ENCODE data around the gene SLAMF1.

The SLAMF1 gene

DNA sequence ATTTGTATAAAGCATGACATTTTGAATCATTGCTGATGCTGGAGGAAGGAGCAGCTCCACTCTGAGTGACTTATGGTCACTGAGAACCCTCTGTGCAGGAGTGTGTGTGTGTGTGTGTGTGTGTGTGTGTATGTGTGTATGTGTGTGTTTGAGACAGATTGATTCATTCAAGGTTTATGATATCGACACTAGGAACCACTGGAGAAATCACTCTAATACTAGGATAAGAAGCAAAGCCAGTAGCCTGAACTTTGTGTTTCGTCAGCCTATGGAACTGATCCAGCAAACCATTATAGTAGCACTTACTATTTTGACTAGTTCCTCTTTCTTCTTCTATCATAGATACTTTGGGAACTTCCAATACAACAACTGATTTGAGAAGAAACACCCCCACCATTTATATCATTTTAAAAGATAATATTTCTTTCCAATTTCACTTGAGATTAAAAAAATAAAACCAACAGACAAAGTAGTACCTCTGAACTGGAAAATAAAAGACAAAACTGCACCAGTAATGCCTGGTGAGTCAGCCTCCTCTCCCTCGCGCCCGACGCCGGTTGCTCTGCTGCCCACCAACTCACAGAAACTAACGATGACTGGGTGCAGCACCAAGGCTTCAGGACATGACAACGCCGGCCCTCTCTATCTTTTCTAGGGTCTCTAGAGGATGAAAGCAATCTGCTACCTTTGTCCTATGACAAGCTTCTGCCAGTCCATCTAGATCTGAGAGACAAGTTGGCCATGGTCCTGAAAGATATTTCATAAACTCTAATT lies 20.9 kb downstream of the SLAMF1 start:
- TF ChIP-seq POU2F2 (IDR thresholded peaks at IDR 0.05; ENCODE audit: low read depth, low read length): 0 out of 2 replicates have a peak, but pooled peaks have one; percentile 31
- 0 out of 2 replicates have a peak, but pooled peaks have one; percentile 18 for TF ChIP-seq POLR2A (IDR thresholded peaks at IDR 0.05; ENCODE audit: low read depth, low read length)
- no peak for TF ChIP-seq TAF1 (IDR thresholded peaks at IDR 0.05; ENCODE audit: low read depth, low read length)
- TF ChIP-seq PAX5 (IDR thresholded peaks at IDR 0.05; ENCODE audit: insufficient read depth, low read length, severe bottlenecking): no peak
- peak; percentile 28; the same call in 1 of the 2 replicates for TF ChIP-seq SPI1 (IDR thresholded peaks at IDR 0.05; ENCODE audit: low read depth, low read length)
- TF ChIP-seq POLR2AphosphoS5 (IDR thresholded peaks at IDR 0.05; ENCODE audit: low read depth, low read length): peak; percentile 62
- FAIRE-seq (peak; percentile 86), DNase-seq (ENCODE audit: insufficient read length, low spot score) (no peak)

DNA sequence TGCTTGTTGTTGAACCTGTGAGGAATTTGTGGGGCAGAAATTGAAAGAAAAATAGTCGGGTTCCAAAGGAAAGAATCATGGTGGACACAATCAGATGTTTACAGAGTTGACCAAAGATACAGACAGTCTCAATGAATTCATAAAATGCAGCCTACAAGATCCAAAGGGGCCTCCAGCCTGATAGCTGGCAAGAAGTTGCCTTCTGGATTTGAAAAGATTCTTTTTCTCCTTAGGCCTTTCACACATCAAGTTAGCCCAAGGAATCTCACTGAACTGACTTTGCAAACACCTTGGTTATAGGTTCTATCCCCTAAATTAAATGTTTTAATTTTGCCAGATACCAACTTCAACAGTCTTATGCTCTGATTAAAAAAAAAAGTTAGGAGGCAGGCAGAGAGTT lies 21.5 kb downstream of the SLAMF1 start:
- DNase-seq (ENCODE audit: insufficient read length, low spot score) (no peak), FAIRE-seq (no peak)
- TF ChIP-seq POLR2AphosphoS5 (IDR thresholded peaks at IDR 0.05; ENCODE audit: low read depth, low read length) (peak; percentile 73; the same call in 1 of the 2 replicates), PAX5 (IDR thresholded peaks at IDR 0.05; ENCODE audit: insufficient read depth, low read length, severe bottlenecking) (no peak), POLR2A (IDR thresholded peaks at IDR 0.05; ENCODE audit: low read depth, low read length) (0 out of 2 replicates have a peak, but pooled peaks have one; percentile 10)

DNA sequence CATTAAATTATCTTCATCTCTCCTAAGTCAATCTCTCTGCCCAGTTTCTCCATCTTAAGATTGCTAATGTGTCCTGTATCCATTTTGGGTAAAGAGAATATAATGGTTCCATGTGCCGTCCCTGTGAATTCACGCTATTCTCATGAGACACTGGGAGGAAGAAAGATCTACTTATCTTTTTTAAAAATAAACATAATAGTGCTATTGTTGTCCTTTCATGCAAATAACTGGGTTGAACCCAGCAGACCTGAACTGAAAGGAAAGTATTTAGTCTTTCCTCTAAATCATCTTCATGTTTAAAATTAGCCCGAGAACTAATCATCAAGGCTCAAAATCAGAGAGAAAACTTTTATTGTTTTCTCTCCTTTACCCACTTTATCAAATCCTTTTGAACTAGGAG lies 22.4 kb downstream of the SLAMF1 start:
- TF ChIP-seq POLR2AphosphoS5 (IDR thresholded peaks at IDR 0.05; ENCODE audit: low read depth, low read length): no peak
- TF ChIP-seq TAF1 (IDR thresholded peaks at IDR 0.05; ENCODE audit: low read depth, low read length): no peak
- TF ChIP-seq PAX5 (IDR thresholded peaks at IDR 0.05; ENCODE audit: insufficient read depth, low read length, severe bottlenecking): peak; percentile 81
- TF ChIP-seq POLR2A (IDR thresholded peaks at IDR 0.05; ENCODE audit: low read depth, low read length): no peak
- no peak for TF ChIP-seq SPI1 (IDR thresholded peaks at IDR 0.05; ENCODE audit: low read depth, low read length)
- DNase-seq (ENCODE audit: insufficient read length, low spot score): no peak
- peak; percentile 16 for FAIRE-seq

DNA sequence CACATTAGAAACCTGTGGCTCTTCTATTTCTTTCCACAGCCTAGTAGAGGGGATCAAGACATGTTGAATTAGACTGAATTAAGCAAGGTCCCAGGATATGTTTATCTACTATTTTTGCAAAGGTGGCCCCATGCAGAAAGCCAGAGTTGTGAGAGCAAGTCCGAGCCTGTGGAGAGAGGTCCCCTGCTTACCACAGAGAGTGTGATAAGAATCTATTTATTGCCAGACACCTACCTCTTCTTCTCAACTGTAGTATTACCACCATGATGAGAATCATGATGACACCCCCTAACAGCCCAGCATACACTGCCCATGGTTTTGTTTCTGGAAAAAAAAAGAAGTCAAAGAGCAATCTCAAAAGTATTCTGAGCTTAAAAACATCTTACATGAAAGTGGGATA lies 23.0 kb downstream of the SLAMF1 start:
- no peak for DNase-seq (ENCODE audit: insufficient read length, low spot score)
- no peak for FAIRE-seq
- peak; percentile 30; the same call in 1 of the 2 replicates for TF ChIP-seq POLR2AphosphoS5 (IDR thresholded peaks at IDR 0.05; ENCODE audit: low read depth, low read length)
- TF ChIP-seq SPI1 (IDR thresholded peaks at IDR 0.05; ENCODE audit: low read depth, low read length): no peak

DNA sequence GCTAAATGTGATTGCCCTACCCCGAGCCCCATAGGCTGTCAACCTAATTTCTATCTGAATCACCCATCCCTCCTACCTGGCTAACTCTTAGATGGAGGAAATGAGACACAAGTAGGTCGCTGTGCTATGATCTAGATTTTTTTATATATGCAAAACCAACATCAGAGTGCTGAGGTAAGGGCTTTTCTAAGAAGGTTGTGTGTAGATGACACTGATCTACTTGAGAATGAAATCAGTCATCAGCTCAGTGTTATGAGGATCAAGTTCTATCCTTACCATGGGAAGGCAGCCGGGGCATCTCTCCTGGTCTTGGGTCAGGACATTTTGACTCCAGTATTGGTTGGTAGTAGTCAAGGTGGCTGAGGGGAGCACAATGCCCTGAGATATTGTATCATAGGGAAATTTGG lies 23.6 kb downstream of the SLAMF1 start:
- no peak for DNase-seq (ENCODE audit: insufficient read length, low spot score)
- FAIRE-seq: peak; percentile 95
- 0 out of 2 replicates have a peak, but pooled peaks have one; percentile 20 for TF ChIP-seq SPI1 (IDR thresholded peaks at IDR 0.05; ENCODE audit: low read depth, low read length)
- no peak for TF ChIP-seq PAX5 (IDR thresholded peaks at IDR 0.05; ENCODE audit: insufficient read depth, low read length, severe bottlenecking)
- no peak; the same call in 1 of the 2 replicates for TF ChIP-seq POLR2AphosphoS5 (IDR thresholded peaks at IDR 0.05; ENCODE audit: low read depth, low read length)
- TF ChIP-seq TAF1 (IDR thresholded peaks at IDR 0.05; ENCODE audit: low read depth, low read length): no peak
- peak; percentile 77 for TF ChIP-seq POU2F2 (IDR thresholded peaks at IDR 0.05; ENCODE audit: low read depth, low read length)
- peak; percentile 51; the same call in 1 of the 2 replicates for TF ChIP-seq POLR2A (IDR thresholded peaks at IDR 0.05; ENCODE audit: low read depth, low read length)

DNA sequence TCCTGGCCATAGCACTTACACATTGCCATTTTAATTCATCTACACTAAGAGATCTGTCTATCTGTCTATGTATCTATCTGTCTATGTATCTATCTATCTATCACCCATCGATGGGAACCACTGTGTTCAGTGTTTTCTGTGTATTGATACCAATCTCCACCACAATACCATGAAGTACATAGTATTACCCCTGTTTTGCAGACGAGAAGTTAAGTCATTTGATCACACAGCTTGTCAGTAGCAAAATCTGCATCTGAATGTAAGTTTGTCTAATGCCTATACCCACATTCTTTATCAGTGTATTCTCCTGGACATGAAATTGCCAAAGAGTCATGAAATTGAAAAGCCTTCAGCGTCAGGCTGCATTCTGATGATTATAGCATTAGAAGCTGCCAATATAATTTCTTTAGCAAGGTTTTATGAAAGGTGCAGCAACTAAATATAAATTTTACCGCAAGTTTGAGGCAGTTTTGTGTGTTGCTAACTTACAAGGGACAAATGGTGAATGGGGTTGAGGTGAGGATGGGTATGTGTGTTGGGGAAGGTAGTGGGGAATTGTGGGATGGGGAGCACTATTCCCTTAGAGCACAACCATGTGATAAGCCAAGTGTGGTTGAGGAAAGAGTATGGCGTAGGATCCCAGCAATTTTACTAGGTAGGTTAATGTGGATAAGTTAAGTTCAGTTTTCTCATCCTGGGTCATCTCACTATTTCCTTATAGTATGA lies 24.2 kb downstream of the SLAMF1 start:
- DNase-seq (ENCODE audit: insufficient read length, low spot score): no peak
- TF ChIP-seq POLR2A (IDR thresholded peaks at IDR 0.05; ENCODE audit: low read depth, low read length): peak; percentile 42; the same call in 1 of the 2 replicates
- no peak for TF ChIP-seq SPI1 (IDR thresholded peaks at IDR 0.05; ENCODE audit: low read depth, low read length)
- no peak for FAIRE-seq

DNA sequence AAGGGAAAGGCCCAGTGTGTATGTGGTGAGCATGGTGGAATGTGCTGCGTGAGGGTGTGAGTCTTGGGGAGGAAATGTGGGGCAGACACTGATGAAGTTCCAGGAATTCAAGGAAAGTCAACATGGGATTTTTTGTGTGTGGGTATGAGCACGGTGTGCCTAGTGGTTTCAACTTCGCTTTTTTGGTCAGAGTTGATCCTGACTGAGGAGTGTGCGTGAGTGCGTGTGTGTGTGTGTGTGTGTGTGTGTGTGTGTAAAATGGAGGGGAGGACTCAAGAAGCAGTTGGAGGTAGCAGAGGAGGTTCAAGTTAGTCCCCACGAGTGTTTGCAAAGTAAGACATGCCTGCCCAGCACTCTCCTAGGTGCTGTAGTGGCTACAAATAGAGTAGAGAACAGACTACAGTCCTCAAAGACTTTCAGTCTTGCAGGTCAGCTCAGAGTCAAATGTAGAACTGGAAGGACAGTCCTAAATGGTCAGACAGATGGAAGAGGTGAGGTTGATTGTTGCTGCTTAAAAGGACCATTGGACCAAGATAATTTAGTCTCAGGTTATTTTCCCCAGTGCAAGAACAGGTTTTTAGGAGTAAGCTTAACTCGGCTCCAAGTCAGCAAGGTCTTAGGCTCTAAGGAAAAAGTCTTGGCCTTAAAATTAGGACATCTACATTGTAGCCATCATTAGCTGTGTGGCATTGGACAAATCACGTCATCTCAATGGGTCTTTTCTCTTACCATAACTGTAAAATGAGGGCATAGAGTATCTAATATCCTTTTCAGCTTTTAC lies 25.0 kb downstream of the SLAMF1 start:
- TF ChIP-seq POLR2AphosphoS5 (IDR thresholded peaks at IDR 0.05; ENCODE audit: low read depth, low read length) (peak; percentile 59; the same call in 1 of the 2 replicates), POLR2A (IDR thresholded peaks at IDR 0.05; ENCODE audit: low read depth, low read length) (peak; percentile 50), POU2F2 (IDR thresholded peaks at IDR 0.05; ENCODE audit: low read depth, low read length) (0 out of 2 replicates have a peak, but pooled peaks have one; percentile 30), TAF1 (IDR thresholded peaks at IDR 0.05; ENCODE audit: low read depth, low read length) (no peak)
- FAIRE-seq: peak; percentile 93

DNA sequence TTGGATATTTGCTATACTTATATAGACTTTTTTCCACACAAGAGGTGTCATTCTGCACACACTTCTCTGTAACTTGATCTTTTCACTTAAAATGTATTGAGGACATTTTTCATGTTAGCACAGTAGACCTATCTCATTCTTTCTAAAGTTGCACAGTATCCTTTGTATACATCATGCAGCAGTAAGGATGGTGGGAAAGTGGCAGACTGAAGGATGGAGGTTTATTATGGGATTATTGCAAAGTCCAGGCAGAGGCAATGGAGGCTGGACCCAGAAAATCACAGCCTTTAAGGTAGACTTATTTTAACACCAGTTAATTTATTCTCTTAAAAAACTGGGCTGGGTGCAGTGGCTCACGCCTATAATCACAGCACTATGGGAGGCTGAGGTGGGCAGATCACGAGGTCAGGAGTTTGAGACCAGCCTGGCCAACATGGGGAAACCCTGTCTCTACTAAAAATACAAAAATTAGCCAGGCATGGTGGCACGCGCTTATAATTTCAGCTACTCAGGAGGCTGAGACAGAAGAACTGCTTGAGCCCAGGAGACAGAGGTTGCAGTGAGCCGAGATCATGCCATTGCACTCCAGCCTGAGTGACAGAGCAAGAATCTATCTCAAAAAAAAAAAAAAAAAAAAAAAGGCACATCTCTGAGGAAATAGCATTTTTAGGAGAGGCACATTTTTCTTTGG lies 25.8 kb downstream of the SLAMF1 start:
- FAIRE-seq: peak; percentile 55
- TF ChIP-seq SPI1 (IDR thresholded peaks at IDR 0.05; ENCODE audit: low read depth, low read length) (no peak), POLR2A (IDR thresholded peaks at IDR 0.05; ENCODE audit: low read depth, low read length) (no peak), TAF1 (IDR thresholded peaks at IDR 0.05; ENCODE audit: low read depth, low read length) (no peak), POLR2AphosphoS5 (IDR thresholded peaks at IDR 0.05; ENCODE audit: low read depth, low read length) (no peak), POU2F2 (IDR thresholded peaks at IDR 0.05; ENCODE audit: low read depth, low read length) (no peak), PAX5 (IDR thresholded peaks at IDR 0.05; ENCODE audit: insufficient read depth, low read length, severe bottlenecking) (no peak)
- DNase-seq (ENCODE audit: insufficient read length, low spot score): no peak

More for the DNA sequence above, 25.0 kb downstream of the SLAMF1 start:
- no peak for DNase-seq (ENCODE audit: insufficient read length, low spot score)

Data from GM12891 (cell line).